CD4-positive, alpha-beta memory T cell (primary cell): ENCODE data around the gene ARHGEF16. TPM values are rescaled to one million over a fixed set of nuclear protein-coding genes. Genes with fewer than 3 reads are reported as not detected.

ENCODE experiments used
- CTCF ChIA-PET: fragments of 350-600 bp; sonication (Branson Sonifier 250); formaldehyde crosslinking; loops from one replicate; lab custom pipeline; 2021; ENCODE audit warnings: inconsistent platforms; ENCODE audit not compliant: partially characterized antibody; lab: Charles Lee
- POLR2A ChIA-PET: fragments of 350-600 bp; sonication (Branson Sonifier 250); formaldehyde crosslinking; loops from one replicate; lab custom pipeline; 2021; ENCODE audit not compliant: partially characterized antibody; lab: Charles Lee
- DNase-seq, 5 donors: peaks; one replicate each; pipeline versions ENCODE4 v3.0.0 to v3.0.0-alpha.2; 2020 to 2022; ENCODE audit warnings: mixed read lengths in 1 of 5
- H3K27ac ChIP-seq: one replicate; pipeline ENCODE4 v1.7.0; 2013; ENCODE audit warnings: low read depth, low read length
- H3K27me3 ChIP-seq: 2 replicates; pipeline ENCODE4 v1.7.0; 2013; ENCODE audit warnings: mild to moderate bottlenecking, low read length, moderate library complexity; ENCODE audit not compliant: insufficient read depth
- H3K36me3 ChIP-seq: 2 replicates; pipeline ENCODE4 v1.7.0; 2013; ENCODE audit warnings: mild to moderate bottlenecking, low read length, moderate library complexity; ENCODE audit not compliant: insufficient read depth
- H3K4me1 ChIP-seq: 2 replicates; pipeline ENCODE4 v1.7.0; 2013; ENCODE audit warnings: mild to moderate bottlenecking, low read length, moderate library complexity; ENCODE audit not compliant: insufficient read depth
- H3K4me3 ChIP-seq, 2 donors: one replicate each; pipeline ENCODE4 v1.7.0; 2013; ENCODE audit warnings: low read length in 2 of 2, mild to moderate bottlenecking in 1 of 2
- H3K9me3 ChIP-seq, 2 donors: one replicate each; pipeline ENCODE4 v1.7.0; 2013; ENCODE audit warnings: low read length in 2 of 2, control low read depth in 1 of 2; ENCODE audit not compliant: control insufficient read depth in 1 of 2
- H3K27ac Mint-ChIP-seq, 7 donors: one replicate each; pipeline ENCODE4 v1.8.0; 2020 to 2021; ENCODE audit warnings: mixed read lengths in 7 of 7, mild to moderate bottlenecking in 6 of 7, inconsistent platforms in 3 of 7, moderate library complexity in 3 of 7
- H3K27me3 Mint-ChIP-seq, 2 donors: one replicate each; pipeline ENCODE4 v1.8.0; 2020 to 2021; ENCODE audit warnings: mixed read lengths in 2 of 2
- H3K36me3 Mint-ChIP-seq, 2 donors: one replicate each; pipeline ENCODE4 v1.8.0; 2020 to 2021; ENCODE audit warnings: mixed read lengths in 2 of 2, inconsistent platforms in 1 of 2, mild to moderate bottlenecking in 1 of 2
- H3K4me1 Mint-ChIP-seq, 4 donors: one replicate each; pipeline ENCODE4 v1.8.0; 2020 to 2021; ENCODE audit warnings: mixed read lengths in 4 of 4, mild to moderate bottlenecking in 1 of 4
- H3K4me3 Mint-ChIP-seq, 8 donors: one replicate each; pipeline ENCODE4 v1.8.0; 2020 to 2021; ENCODE audit warnings: mixed read lengths in 8 of 8, mild to moderate bottlenecking in 7 of 8, moderate library complexity in 6 of 8, inconsistent platforms in 3 of 8
- H3K9me3 Mint-ChIP-seq, 8 donors: one replicate each; pipeline ENCODE4 v1.8.0; 2020 to 2021; ENCODE audit warnings: mixed read lengths in 8 of 8, mild to moderate bottlenecking in 5 of 8, inconsistent platforms in 3 of 8, moderate library complexity in 1 of 8
- intact Hi-C: fragments of 100-400 bp; cut with micrococcal nuclease; formaldehyde crosslinking; loops from one replicate; pipeline ENCODE4 v1.15.1; 2023
- polyA plus RNA-seq, 2 donors: library from polyadenylated mRNA; unstranded; fragments of 300-500 nt; fragmentation: Illumina TruSeq; gene quantifications; one replicate each; pipeline ENCODE4 v1.2.3, GENCODE V29; 2021
- total RNA-seq, 2 experiments: library from RNA; stranded (reverse); gene quantifications; one replicate each; pipeline ENCODE4 v1.2.3, GENCODE V29; 2021

Gene ARHGEF16
- total and polyA plus RNA-seq, 4 experiments from 2014 or later: 0.16 to 0.22 (median 0.20) TPM; not detected in 1

- no peak overlapping the region for H3K27ac ChIP-seq
- Mint-ChIP-seq H3K36me3 (no peaks in the 10 kb centered on the region), H3K27ac (no peak overlapping the region), H3K4me1 (no peaks in the 10 kb centered on the region), H3K27me3 (peaks cover 3 to 11% of the 10 kb centered on the region in 2 donors), H3K9me3 (peaks cover 0 to 4% (median 0%) of the 10 kb centered on the region in 8 donors), H3K4me3 (no peak overlapping the region)
- intact Hi-C loops: no loop called here
- no peak overlapping the region for H3K4me3 ChIP-seq
- POLR2A ChIA-PET: no interaction called here
- no peaks in the 10 kb centered on the region for H3K27me3 ChIP-seq
- no peaks in the 10 kb centered on the region for H3K36me3 ChIP-seq
- CTCF ChIA-PET: no interaction called here
- H3K4me1 ChIP-seq: no peaks in the 10 kb centered on the region
- DNase-seq: no peak
- H3K9me3 ChIP-seq: no peaks in the 10 kb centered on the region
Measured at GRCh38 chr1:3440300-3440681, 14.2 kb upstream of the ARHGEF16 start.

- Mint-ChIP-seq H3K27ac (peak overlapping the region in 1 of 7 donors; percentile 35), H3K27me3 (peaks cover 3 to 11% of the 10 kb centered on the region in 2 donors), H3K4me1 (no peaks in the 10 kb centered on the region), H3K36me3 (no peaks in the 10 kb centered on the region), H3K4me3 (no peak overlapping the region), H3K9me3 (peaks cover 0 to 9% (median 1%) of the 10 kb centered on the region in 8 donors)
- H3K4me1 ChIP-seq: no peaks in the 10 kb centered on the region
- ChIA-PET POLR2A (no interaction called here), CTCF (no interaction called here)
- H3K4me3 ChIP-seq: no peak overlapping the region
- no peaks in the 10 kb centered on the region for H3K9me3 ChIP-seq
- intact Hi-C loops: no loop called here
- H3K27ac ChIP-seq: no peak overlapping the region
- H3K36me3 ChIP-seq: no peaks in the 10 kb centered on the region
- no peaks in the 10 kb centered on the region for H3K27me3 ChIP-seq
- no peak for DNase-seq
Measured at GRCh38 chr1:3440711-3441409, 13.6 kb upstream of the ARHGEF16 start.

GRCh38 chr1:3441410-3441847 lies 13.0 kb upstream of the ARHGEF16 start:
- peaks cover 0 to 14% (median 2%) of the 10 kb centered on the region in 8 donors for H3K9me3 Mint-ChIP-seq
- DNase-seq: no peak
- no peaks in the 10 kb centered on the region for H3K27me3 ChIP-seq
- no peak overlapping the region for H3K4me3 ChIP-seq
- H3K36me3 Mint-ChIP-seq: no peaks in the 10 kb centered on the region
- H3K4me1 ChIP-seq: no peaks in the 10 kb centered on the region
- H3K27ac ChIP-seq: no peak overlapping the region
- peak overlapping the region in 1 of 7 donors; percentile 35 for H3K27ac Mint-ChIP-seq
- intact Hi-C loops: no loop called here
- no peaks in the 10 kb centered on the region for H3K36me3 ChIP-seq
- H3K9me3 ChIP-seq: no peaks in the 10 kb centered on the region
- no peak overlapping the region for H3K4me3 Mint-ChIP-seq
- POLR2A ChIA-PET: no interaction called here
- H3K4me1 Mint-ChIP-seq: no peaks in the 10 kb centered on the region
- CTCF ChIA-PET: no interaction called here
- peaks cover 3 to 11% of the 10 kb centered on the region in 2 donors for H3K27me3 Mint-ChIP-seq

GRCh38 chr1:3441880-3442279 lies 12.6 kb upstream of the ARHGEF16 start:
- H3K4me1 ChIP-seq: no peaks in the 10 kb centered on the region
- no peaks in the 10 kb centered on the region for H3K4me1 Mint-ChIP-seq
- no peak overlapping the region for H3K4me3 ChIP-seq
- ChIA-PET CTCF (no interaction called here), POLR2A (no interaction called here)
- DNase-seq: no peak
- no peaks in the 10 kb centered on the region for H3K27me3 ChIP-seq
- no peak overlapping the region for H3K27ac ChIP-seq
- intact Hi-C loops: no loop called here
- peaks cover 0 to 14% (median 5%) of the 10 kb centered on the region in 8 donors for H3K9me3 Mint-ChIP-seq
- H3K9me3 ChIP-seq: no peaks in the 10 kb centered on the region
- H3K27me3 Mint-ChIP-seq: peaks cover 3 to 11% of the 10 kb centered on the region in 2 donors
- H3K36me3 Mint-ChIP-seq: no peaks in the 10 kb centered on the region
- H3K27ac Mint-ChIP-seq: no peak overlapping the region
- H3K36me3 ChIP-seq: no peaks in the 10 kb centered on the region
- no peak overlapping the region for H3K4me3 Mint-ChIP-seq

- Mint-ChIP-seq H3K4me3 (no peak overlapping the region), H3K4me1 (no peaks in the 10 kb centered on the region), H3K9me3 (peaks cover 0 to 14% (median 6%) of the 10 kb centered on the region in 8 donors), H3K27me3 (peaks cover 3 to 11% of the 10 kb centered on the region in 2 donors), H3K36me3 (no peaks in the 10 kb centered on the region), H3K27ac (no peak overlapping the region)
- no peaks in the 10 kb centered on the region for H3K27me3 ChIP-seq
- no peak overlapping the region for H3K4me3 ChIP-seq
- H3K4me1 ChIP-seq: no peaks in the 10 kb centered on the region
- DNase-seq: no peak
- H3K9me3 ChIP-seq: no peaks in the 10 kb centered on the region
- H3K27ac ChIP-seq: no peak overlapping the region
- CTCF ChIA-PET: no interaction called here
- POLR2A ChIA-PET: no interaction called here
- no peaks in the 10 kb centered on the region for H3K36me3 ChIP-seq
- intact Hi-C loops: no loop called here
Measured at GRCh38 chr1:3442331-3442730, 12.1 kb upstream of the ARHGEF16 start.

- Mint-ChIP-seq H3K27ac (no peak overlapping the region), H3K36me3 (no peaks in the 10 kb centered on the region), H3K4me3 (no peak overlapping the region), H3K4me1 (no peaks in the 10 kb centered on the region), H3K27me3 (peaks cover 3 to 11% of the 10 kb centered on the region in 2 donors), H3K9me3 (peaks cover 0 to 17% (median 7%) of the 10 kb centered on the region in 8 donors)
- no peak for DNase-seq
- Histone ChIP-seq H3K4me1 (no peaks in the 10 kb centered on the region), H3K4me3 (no peak overlapping the region), H3K9me3 (no peaks in the 10 kb centered on the region), H3K27ac (no peak overlapping the region), H3K36me3 (no peaks in the 10 kb centered on the region), H3K27me3 (no peaks in the 10 kb centered on the region)
- ChIA-PET CTCF (no interaction called here), POLR2A (no interaction called here)
- intact Hi-C loops: no loop called here
Measured at GRCh38 chr1:3442901-3443300, 11.6 kb upstream of the ARHGEF16 start.

GRCh38 chr1:3443807-3444206 lies 10.7 kb upstream of the ARHGEF16 start:
- POLR2A ChIA-PET: no interaction called here
- intact Hi-C loops: no loop called here
- no peaks in the 10 kb centered on the region for H3K9me3 ChIP-seq
- no peaks in the 10 kb centered on the region for H3K27me3 ChIP-seq
- H3K4me3 ChIP-seq: no peak overlapping the region
- H3K27ac ChIP-seq: no peak overlapping the region
- Mint-ChIP-seq H3K27me3 (peaks cover 5 to 11% of the 10 kb centered on the region in 2 donors), H3K4me3 (no peak overlapping the region), H3K27ac (no peak overlapping the region), H3K36me3 (no peaks in the 10 kb centered on the region), H3K9me3 (peaks cover 0 to 19% (median 9%) of the 10 kb centered on the region in 8 donors), H3K4me1 (no peaks in the 10 kb centered on the region)
- H3K36me3 ChIP-seq: no peaks in the 10 kb centered on the region
- no peaks in the 10 kb centered on the region for H3K4me1 ChIP-seq
- CTCF ChIA-PET: interaction anchor here (1.4 kb wide), 1 partner anchor 10 kb away, joined by 3 read pairs; no protein-coding TSS in a partner anchor
- DNase-seq: no peak
